ENCODE measurements around the gene C9orf85.

DNA sequence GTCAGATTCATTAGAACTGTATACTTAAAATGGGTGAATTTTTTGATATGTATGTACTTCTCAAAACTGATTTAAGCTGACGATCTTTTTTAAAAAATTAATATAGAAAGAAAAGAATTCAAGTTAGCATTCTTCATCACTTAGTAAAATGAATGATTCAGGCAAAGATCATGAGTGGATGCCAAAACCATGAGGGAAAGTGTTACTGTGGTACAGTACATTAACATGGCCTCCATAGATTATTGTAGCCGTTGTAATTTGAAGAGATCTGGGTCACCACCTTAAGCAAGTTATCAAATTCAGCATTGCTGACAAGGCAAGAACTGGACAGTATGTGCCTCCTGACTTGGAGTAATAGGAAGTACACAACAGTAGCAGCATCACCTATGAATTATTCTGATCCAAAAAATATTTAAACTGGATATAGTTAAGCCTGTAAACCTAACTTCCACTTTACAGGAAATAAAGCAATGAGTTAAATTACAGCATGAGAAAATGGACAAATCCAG, 29.7 kb downstream of the C9orf85 start:
- TF ChIP-seq, protein P1, sequence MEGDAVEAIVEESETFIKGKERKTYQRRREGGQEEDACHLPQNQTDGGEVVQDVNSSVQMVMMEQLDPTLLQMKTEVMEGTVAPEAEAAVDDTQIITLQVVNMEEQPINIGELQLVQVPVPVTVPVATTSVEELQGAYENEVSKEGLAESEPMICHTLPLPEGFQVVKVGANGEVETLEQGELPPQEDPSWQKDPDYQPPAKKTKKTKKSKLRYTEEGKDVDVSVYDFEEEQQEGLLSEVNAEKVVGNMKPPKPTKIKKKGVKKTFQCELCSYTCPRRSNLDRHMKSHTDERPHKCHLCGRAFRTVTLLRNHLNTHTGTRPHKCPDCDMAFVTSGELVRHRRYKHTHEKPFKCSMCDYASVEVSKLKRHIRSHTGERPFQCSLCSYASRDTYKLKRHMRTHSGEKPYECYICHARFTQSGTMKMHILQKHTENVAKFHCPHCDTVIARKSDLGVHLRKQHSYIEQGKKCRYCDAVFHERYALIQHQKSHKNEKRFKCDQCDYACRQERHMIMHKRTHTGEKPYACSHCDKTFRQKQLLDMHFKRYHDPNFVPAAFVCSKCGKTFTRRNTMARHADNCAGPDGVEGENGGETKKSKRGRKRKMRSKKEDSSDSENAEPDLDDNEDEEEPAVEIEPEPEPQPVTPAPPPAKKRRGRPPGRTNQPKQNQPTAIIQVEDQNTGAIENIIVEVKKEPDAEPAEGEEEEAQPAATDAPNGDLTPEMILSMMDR (IDR thresholded peaks at IDR 0.05) = no peak
- TF ChIP-seq FOXJ3 (CRISPR knock-in tag; IDR thresholded peaks at IDR 0.05; ENCODE audit: borderline replicate concordance) (no peak), JUN (CRISPR knock-in tag; IDR thresholded peaks at IDR 0.05) (no peak), ZNF138 (CRISPR knock-in tag; conservative IDR thresholded peaks at IDR 0.05) (no peak), RELA (CRISPR knock-in tag; IDR thresholded peaks at IDR 0.05; ENCODE audit: borderline replicate concordance) (no peak), ZBTB21 (CRISPR knock-in tag; IDR thresholded peaks at IDR 0.05; ENCODE audit: borderline replicate concordance) (no peak), TP53 (CRISPR knock-in tag; IDR thresholded peaks at IDR 0.05) (no peak), CREB1 (CRISPR knock-in tag; IDR thresholded peaks at IDR 0.05) (no peak)
- TF ChIP-seq, protein P2, sequence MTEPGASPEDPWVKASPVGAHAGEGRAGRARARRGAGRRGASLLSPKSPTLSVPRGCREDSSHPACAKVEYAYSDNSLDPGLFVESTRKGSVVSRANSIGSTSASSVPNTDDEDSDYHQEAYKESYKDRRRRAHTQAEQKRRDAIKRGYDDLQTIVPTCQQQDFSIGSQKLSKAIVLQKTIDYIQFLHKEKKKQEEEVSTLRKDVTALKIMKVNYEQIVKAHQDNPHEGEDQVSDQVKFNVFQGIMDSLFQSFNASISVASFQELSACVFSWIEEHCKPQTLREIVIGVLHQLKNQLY (CRISPR knock-in tag; IDR thresholded peaks at IDR 0.05) = no peak
- TF ChIP-seq, protein P3, sequence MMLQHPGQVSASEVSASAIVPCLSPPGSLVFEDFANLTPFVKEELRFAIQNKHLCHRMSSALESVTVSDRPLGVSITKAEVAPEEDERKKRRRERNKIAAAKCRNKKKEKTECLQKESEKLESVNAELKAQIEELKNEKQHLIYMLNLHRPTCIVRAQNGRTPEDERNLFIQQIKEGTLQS (CRISPR knock-in tag; conservative IDR thresholded peaks at IDR 0.05) = no peak
- TF ChIP-seq, protein P4, sequence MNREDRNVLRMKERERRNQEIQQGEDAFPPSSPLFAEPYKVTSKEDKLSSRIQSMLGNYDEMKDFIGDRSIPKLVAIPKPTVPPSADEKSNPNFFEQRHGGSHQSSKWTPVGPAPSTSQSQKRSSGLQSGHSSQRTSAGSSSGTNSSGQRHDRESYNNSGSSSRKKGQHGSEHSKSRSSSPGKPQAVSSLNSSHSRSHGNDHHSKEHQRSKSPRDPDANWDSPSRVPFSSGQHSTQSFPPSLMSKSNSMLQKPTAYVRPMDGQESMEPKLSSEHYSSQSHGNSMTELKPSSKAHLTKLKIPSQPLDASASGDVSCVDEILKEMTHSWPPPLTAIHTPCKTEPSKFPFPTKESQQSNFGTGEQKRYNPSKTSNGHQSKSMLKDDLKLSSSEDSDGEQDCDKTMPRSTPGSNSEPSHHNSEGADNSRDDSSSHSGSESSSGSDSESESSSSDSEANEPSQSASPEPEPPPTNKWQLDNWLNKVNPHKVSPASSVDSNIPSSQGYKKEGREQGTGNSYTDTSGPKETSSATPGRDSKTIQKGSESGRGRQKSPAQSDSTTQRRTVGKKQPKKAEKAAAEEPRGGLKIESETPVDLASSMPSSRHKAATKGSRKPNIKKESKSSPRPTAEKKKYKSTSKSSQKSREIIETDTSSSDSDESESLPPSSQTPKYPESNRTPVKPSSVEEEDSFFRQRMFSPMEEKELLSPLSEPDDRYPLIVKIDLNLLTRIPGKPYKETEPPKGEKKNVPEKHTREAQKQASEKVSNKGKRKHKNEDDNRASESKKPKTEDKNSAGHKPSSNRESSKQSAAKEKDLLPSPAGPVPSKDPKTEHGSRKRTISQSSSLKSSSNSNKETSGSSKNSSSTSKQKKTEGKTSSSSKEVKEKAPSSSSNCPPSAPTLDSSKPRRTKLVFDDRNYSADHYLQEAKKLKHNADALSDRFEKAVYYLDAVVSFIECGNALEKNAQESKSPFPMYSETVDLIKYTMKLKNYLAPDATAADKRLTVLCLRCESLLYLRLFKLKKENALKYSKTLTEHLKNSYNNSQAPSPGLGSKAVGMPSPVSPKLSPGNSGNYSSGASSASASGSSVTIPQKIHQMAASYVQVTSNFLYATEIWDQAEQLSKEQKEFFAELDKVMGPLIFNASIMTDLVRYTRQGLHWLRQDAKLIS (CRISPR knock-in tag; IDR thresholded peaks at IDR 0.05; ENCODE audit: borderline replicate concordance) = no peak
- TF ChIP-seq, protein P5, sequence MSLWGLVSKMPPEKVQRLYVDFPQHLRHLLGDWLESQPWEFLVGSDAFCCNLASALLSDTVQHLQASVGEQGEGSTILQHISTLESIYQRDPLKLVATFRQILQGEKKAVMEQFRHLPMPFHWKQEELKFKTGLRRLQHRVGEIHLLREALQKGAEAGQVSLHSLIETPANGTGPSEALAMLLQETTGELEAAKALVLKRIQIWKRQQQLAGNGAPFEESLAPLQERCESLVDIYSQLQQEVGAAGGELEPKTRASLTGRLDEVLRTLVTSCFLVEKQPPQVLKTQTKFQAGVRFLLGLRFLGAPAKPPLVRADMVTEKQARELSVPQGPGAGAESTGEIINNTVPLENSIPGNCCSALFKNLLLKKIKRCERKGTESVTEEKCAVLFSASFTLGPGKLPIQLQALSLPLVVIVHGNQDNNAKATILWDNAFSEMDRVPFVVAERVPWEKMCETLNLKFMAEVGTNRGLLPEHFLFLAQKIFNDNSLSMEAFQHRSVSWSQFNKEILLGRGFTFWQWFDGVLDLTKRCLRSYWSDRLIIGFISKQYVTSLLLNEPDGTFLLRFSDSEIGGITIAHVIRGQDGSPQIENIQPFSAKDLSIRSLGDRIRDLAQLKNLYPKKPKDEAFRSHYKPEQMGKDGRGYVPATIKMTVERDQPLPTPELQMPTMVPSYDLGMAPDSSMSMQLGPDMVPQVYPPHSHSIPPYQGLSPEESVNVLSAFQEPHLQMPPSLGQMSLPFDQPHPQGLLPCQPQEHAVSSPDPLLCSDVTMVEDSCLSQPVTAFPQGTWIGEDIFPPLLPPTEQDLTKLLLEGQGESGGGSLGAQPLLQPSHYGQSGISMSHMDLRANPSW (CRISPR knock-in tag; conservative IDR thresholded peaks at IDR 0.05; ENCODE audit: low read depth) = no peak

Measured in WTC11 (cell line).